Smooth muscle cell (in vitro differentiated cells): Measurements from ENCODE around the gene TENM4. TPM values are rescaled to one million over a fixed set of nuclear protein-coding genes. Genes with fewer than 3 reads are reported as not detected.

Source experiments
- DNase-seq: peaks from one replicate; lab custom pipeline; 2025; ENCODE audit not compliant: unreplicated experiment; lab: John Stamatoyannopoulos, UW
- H2AFZ ChIP-seq: fragments of 200-600 bp; sonication (generic); 2 replicates; pipeline ENCODE4 v1.6.0; 2016; ENCODE audit warnings: antibody characterized with exemption, low read depth, mild to moderate bottlenecking
- H3F3A ChIP-seq: fragments of 200-600 bp; sonication (generic); 2 replicates; pipeline ENCODE4 v1.6.0; 2017; ENCODE audit warnings: antibody characterized with exemption, low read depth
- H3K27ac ChIP-seq: fragments of 200-600 bp; sonication (generic); 2 replicates; pipeline ENCODE4 v1.5.1; 2016; ENCODE audit warnings: low read depth, mild to moderate bottlenecking
- H3K27me3 ChIP-seq: fragments of 200-600 bp; sonication (generic); 2 replicates; pipeline ENCODE4 v1.6.1; 2016; ENCODE audit warnings: low read depth, mild to moderate bottlenecking
- H3K36me3 ChIP-seq: fragments of 200-600 bp; sonication (generic); 2 replicates; pipeline ENCODE4 v1.5.1; 2016; ENCODE audit warnings: low read depth
- H3K4me1 ChIP-seq: fragments of 200-600 bp; sonication (generic); 2 replicates; pipeline ENCODE4 v1.5.1; 2016; ENCODE audit warnings: low read depth
- H3K4me2 ChIP-seq: fragments of 200-600 bp; sonication (generic); 2 replicates; pipeline ENCODE4 v1.6.0; 2016; ENCODE audit warnings: mild to moderate bottlenecking
- H3K4me3 ChIP-seq: fragments of 200-600 bp; sonication (generic); 2 replicates; pipeline ENCODE4 v1.5.1; 2016; ENCODE audit warnings: mild to moderate bottlenecking
- H3K79me2 ChIP-seq: fragments of 200-600 bp; sonication (generic); 2 replicates; pipeline ENCODE4 v1.6.0; 2016; ENCODE audit warnings: low read depth, mild to moderate bottlenecking
- H3K9ac ChIP-seq: fragments of 200-600 bp; sonication (generic); 2 replicates; pipeline ENCODE4 v1.6.0; 2016; ENCODE audit warnings: low read depth
- H3K9me3 ChIP-seq: fragments of 200-600 bp; sonication (generic); replicated peaks from 2 replicates; pipeline ENCODE4 v1.5.1; 2016; ENCODE audit warnings: low read depth
- H4K20me1 ChIP-seq: fragments of 200-600 bp; sonication (generic); 2 replicates; pipeline ENCODE4 v1.6.0; 2016; ENCODE audit warnings: low read depth
- WGBS: methylation state at CpG from one replicate; pipeline ENCODE4 v1.1.7; 2016; ENCODE audit warnings: low lambda C conversion rate; 5-methylcytosine and 5-hydroxymethylcytosine counted together
- polyA plus RNA-seq: library from polyadenylated mRNA; unstranded; fragments of >200 nt; fragmentation: Nextera tagmentation; extraction: Ambion mirVana; gene quantifications from 2 replicates; pipeline ENCODE4 v1.2.1, GENCODE V29; 2016
- total RNA-seq: library from RNA; depleted of rRNA; stranded (reverse); fragments of >200 nt; gene quantifications from 2 replicates; pipeline ENCODE4 v1.2.3, GENCODE V29; 2014
- TF ChIP-seq, protein P1 (sequence below): fragments of 200-600 bp; sonication (generic); IDR thresholded peaks from 2 replicates; pipeline ENCODE4 v1.5.1; 2017; ENCODE audit warnings: borderline replicate concordance, mild to moderate bottlenecking, antibody characterized with exemption; ENCODE audit not compliant: insufficient read depth, poor library complexity, severe bottlenecking

Gene TENM4
- total and polyA plus RNA-seq, 2 experiments from 2014 or later: 31.6 to 38.2 TPM

DNA sequence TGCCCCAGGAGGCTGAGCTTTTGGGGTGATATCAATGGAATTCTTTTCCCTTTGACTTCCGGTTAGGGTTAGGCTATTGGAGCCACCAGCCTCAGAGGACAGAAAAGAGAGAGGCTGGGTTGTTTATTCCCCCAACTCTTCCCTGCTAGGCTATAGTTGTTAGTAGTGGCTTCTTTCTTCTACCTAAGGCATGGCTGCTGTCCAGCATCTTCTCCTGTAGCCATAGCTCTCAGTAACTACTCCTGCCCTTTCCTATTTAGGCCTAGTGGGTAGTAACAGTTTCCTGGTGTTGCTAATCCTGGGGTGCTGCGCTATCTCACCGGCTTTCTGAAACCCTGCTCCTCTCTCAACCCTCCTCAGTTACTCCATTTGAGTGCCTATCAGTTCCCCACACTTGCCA, 184.9 kb downstream of the TENM4 start:
- no peak for DNase-seq
- Histone ChIP-seq H3K79me2 (no peaks in the 10 kb centered on the region), H3K4me2 (no peak overlapping the region), H3K9me3 (no peaks in the 10 kb centered on the region), H3K36me3 (no peaks in the 10 kb centered on the region), H2AFZ (no peak overlapping the region), H3K27ac (no peak overlapping the region), H3K4me3 (no peak overlapping the region), H3K9ac (no peak overlapping the region), H3K27me3 (no peaks in the 10 kb centered on the region), H4K20me1 (no peaks in the 10 kb centered on the region), H3K4me1 (peaks cover 7% of the 10 kb centered on the region), H3F3A (no peaks in the 10 kb centered on the region)
- WGBS: 96% methylated on average over 3 of the region's 3 CpGs
- TF ChIP-seq, protein P1, sequence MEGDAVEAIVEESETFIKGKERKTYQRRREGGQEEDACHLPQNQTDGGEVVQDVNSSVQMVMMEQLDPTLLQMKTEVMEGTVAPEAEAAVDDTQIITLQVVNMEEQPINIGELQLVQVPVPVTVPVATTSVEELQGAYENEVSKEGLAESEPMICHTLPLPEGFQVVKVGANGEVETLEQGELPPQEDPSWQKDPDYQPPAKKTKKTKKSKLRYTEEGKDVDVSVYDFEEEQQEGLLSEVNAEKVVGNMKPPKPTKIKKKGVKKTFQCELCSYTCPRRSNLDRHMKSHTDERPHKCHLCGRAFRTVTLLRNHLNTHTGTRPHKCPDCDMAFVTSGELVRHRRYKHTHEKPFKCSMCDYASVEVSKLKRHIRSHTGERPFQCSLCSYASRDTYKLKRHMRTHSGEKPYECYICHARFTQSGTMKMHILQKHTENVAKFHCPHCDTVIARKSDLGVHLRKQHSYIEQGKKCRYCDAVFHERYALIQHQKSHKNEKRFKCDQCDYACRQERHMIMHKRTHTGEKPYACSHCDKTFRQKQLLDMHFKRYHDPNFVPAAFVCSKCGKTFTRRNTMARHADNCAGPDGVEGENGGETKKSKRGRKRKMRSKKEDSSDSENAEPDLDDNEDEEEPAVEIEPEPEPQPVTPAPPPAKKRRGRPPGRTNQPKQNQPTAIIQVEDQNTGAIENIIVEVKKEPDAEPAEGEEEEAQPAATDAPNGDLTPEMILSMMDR: no peak

DNA sequence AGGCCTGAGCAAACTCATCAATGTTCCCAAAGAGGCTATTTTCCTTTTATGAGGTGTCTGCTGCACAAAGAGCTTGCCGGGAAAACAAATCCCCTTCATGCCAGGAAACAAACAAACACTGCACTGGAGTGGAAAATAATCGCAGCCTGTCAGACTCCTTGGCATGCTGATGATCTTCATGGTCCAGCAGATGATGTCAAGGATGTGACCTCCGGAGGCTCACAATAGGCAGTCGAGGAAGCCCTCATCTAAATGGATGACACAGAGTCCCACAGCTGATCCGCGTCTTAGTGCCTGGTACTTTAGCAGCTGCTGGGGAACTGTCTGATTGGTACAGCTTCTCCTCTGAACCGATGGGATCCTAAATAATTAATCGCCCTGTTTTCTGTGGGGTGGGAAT, 187.6 kb downstream of the TENM4 start:
- no peak overlapping the region for H3K27ac ChIP-seq
- no peaks in the 10 kb centered on the region for H3K79me2 ChIP-seq
- no peak for DNase-seq
- no peak overlapping the region for H2AFZ ChIP-seq
- no peaks in the 10 kb centered on the region for H3F3A ChIP-seq
- H3K4me3 ChIP-seq: no peak overlapping the region
- H3K4me2 ChIP-seq: no peak overlapping the region
- no peaks in the 10 kb centered on the region for H3K36me3 ChIP-seq
- WGBS: 63% methylated on average over 8 of the region's 8 CpGs
- no peaks in the 10 kb centered on the region for H4K20me1 ChIP-seq
- TF ChIP-seq, protein P1: no peak
- no peaks in the 10 kb centered on the region for H3K27me3 ChIP-seq
- H3K9me3 ChIP-seq: no peaks in the 10 kb centered on the region
- no peak overlapping the region for H3K9ac ChIP-seq
- H3K4me1 ChIP-seq: peaks cover under 1% of the 10 kb centered on the region

DNA sequence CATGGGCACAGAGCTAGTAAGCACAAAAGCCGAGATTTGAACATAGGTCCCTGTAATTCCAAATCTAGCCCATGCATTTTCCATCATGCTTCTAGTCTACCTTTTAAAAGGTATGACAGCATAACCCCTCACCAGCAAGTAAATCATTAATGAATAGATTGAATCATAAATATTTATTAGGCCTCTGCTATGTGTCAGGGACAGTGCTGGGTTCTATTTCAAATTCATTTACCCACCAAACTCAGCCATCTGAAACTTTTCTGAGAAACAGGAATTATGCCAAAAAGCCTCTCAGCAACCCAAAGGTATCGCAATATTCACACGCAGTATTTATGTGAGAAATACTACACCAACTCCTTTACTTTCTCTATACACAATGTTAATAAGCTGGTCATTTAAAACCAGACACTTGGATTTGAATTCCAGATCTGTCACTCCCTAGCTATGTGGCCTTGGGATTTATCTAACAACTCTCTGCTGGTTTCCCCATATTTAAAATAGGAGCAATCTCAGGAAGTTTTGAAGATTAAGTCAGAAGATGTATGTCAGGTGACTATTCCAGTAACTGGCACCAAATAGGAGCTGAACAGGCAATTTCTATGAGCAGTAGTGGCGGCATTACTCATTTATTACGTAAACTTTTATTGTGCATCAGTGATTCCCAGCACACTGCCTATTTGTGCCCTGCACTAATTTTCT, 191.4 kb downstream of the TENM4 start:
- H4K20me1 ChIP-seq: no peaks in the 10 kb centered on the region
- H2AFZ ChIP-seq: no peak overlapping the region
- no peaks in the 10 kb centered on the region for H3K9me3 ChIP-seq
- H3K4me3 ChIP-seq: no peak overlapping the region
- no peaks in the 10 kb centered on the region for H3K27me3 ChIP-seq
- H3F3A ChIP-seq: peaks cover 7% of the 10 kb centered on the region
- H3K36me3 ChIP-seq: no peaks in the 10 kb centered on the region
- peaks cover 5% of the 10 kb centered on the region for H3K4me1 ChIP-seq
- TF ChIP-seq, protein P1: no peak
- H3K4me2 ChIP-seq: peak overlapping the region; percentile 73
- 50% methylated on average over 5 of the region's 5 CpGs for WGBS
- no peak for DNase-seq
- H3K79me2 ChIP-seq: no peaks in the 10 kb centered on the region
- H3K27ac ChIP-seq: peak overlapping the region; percentile 84
- H3K9ac ChIP-seq: no peak overlapping the region

DNA sequence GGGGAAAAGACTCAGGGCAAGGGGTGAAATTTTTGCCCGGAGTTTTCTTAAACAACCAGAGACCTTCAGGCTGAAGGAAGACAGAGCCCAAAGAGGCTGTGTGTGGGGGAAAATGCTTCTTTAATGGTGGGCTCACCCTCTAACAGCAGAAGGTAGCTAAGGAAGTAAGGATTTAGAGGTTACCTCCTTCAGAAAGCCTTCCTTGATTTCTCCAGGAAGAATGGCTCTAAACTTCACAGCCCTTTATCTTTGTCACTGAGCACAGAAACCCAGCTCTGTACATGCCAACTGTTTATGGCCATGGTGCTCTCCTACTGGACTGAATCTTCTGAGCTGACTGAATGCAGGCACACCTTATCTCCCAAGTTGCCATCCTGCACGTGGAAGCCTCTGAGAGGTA, 196.0 kb downstream of the TENM4 start:
- DNase-seq: no peak
- Histone ChIP-seq H3K79me2 (no peaks in the 10 kb centered on the region), H3K4me3 (no peak overlapping the region), H4K20me1 (no peaks in the 10 kb centered on the region), H3K9me3 (no peaks in the 10 kb centered on the region), H3K4me2 (peak overlapping the region; percentile 56), H3K27ac (peak overlapping the region; percentile 88), H3F3A (peaks cover 12% of the 10 kb centered on the region), H3K4me1 (peaks cover 20% of the 10 kb centered on the region), H3K36me3 (no peaks in the 10 kb centered on the region), H3K27me3 (no peaks in the 10 kb centered on the region), H2AFZ (no peak overlapping the region), H3K9ac (peak overlapping the region; percentile 42)
- 20% methylated on average over 2 of the region's 2 CpGs for WGBS
- TF ChIP-seq, protein P1: no peak
